CD1c-positive myeloid dendritic cell (primary cell): ENCODE measurements around the gene VOPP1.
A peak's percentile ranks its signal among the peaks of the same experiment; 100 is the strongest.
"Not testable (repeated sequence)": the region's sequence is repeated elsewhere in the genome, so short reads cannot be mapped to it uniquely, and the experiment has no call there.

Experiments
- DNase-seq: peaks from one replicate; pipeline ENCODE4 v3.0.0-alpha.2; 2016; ENCODE audit errors: extremely low spot score

VOPP1 gene

GRCh38 chr7:55510206-55510605 is 62.1 kb downstream of the VOPP1 start:
- not testable (repeated sequence) for DNase-seq

GRCh38 chr7:55509322-55509721 is 63.0 kb downstream of the VOPP1 start:
- peak; percentile 76 for DNase-seq

- peak; percentile 25 for DNase-seq
Observed at GRCh38 chr7:55508221-55509011, 63.9 kb downstream of the VOPP1 start.

GRCh38 chr7:55507743-55508142 is 64.6 kb downstream of the VOPP1 start:
- DNase-seq = no peak

GRCh38 chr7:55504967-55505658 is 67.2 kb downstream of the VOPP1 start:
- no peak for DNase-seq

- DNase-seq = no peak
Observed at GRCh38 chr7:55504093-55504859, 68.0 kb downstream of the VOPP1 start.

GRCh38 chr7:55502858-55503440 is 69.4 kb downstream of the VOPP1 start:
- DNase-seq = no peak

- DNase-seq = no peak
Observed at GRCh38 chr7:55502124-55502857, 70.0 kb downstream of the VOPP1 start.

- DNase-seq = no peak
Observed at GRCh38 chr7:55501611-55502010, 70.7 kb downstream of the VOPP1 start.

- no peak for DNase-seq
Observed at GRCh38 chr7:55500117-55500756, 72.1 kb downstream of the VOPP1 start.

GRCh38 chr7:55499591-55499990 is 72.7 kb downstream of the VOPP1 start:
- no peak for DNase-seq

- no peak for DNase-seq
Observed at GRCh38 chr7:55498770-55499169, 73.5 kb downstream of the VOPP1 start.

- no peak for DNase-seq
Observed at GRCh38 chr7:55498142-55498541, 74.2 kb downstream of the VOPP1 start.

- DNase-seq = no peak
Observed at GRCh38 chr7:55497521-55497920, 74.8 kb downstream of the VOPP1 start.

- no peak for DNase-seq
Observed at GRCh38 chr7:55496906-55497305, 75.4 kb downstream of the VOPP1 start.

GRCh38 chr7:55494951-55495350 is 77.4 kb downstream of the VOPP1 start:
- DNase-seq = no peak

GRCh38 chr7:55493408-55493807 is 78.9 kb downstream of the VOPP1 start:
- DNase-seq = no peak

- DNase-seq = no peak
Observed at GRCh38 chr7:55491346-55491745, 81.0 kb downstream of the VOPP1 start.

GRCh38 chr7:55490099-55490498 is 82.2 kb downstream of the VOPP1 start:
- no peak for DNase-seq

- DNase-seq = no peak
Observed at GRCh38 chr7:55489552-55489951, 82.8 kb downstream of the VOPP1 start.

GRCh38 chr7:55488804-55489340 is 83.4 kb downstream of the VOPP1 start:
- no peak for DNase-seq
